Glomerular endothelial cell (primary cell): ENCODE data around the gene RASA1. TPM values are rescaled to one million over a fixed set of nuclear protein-coding genes. Genes with fewer than 3 reads are reported as not detected.
"Not testable (repeated sequence)": the region's sequence is repeated elsewhere in the genome, so short reads cannot be mapped to it uniquely, and the experiment has no call there.

ENCODE experiments used
- DNase-seq: peaks from one replicate; pipeline ENCODE4 v3.0.0-alpha.2; 2011; ENCODE audit warnings: low read depth, low spot score; ENCODE audit errors: extremely low read depth
- total RNA-seq: library from RNA; depleted of rRNA; stranded (reverse); fragments of >200 nt; gene quantifications from 2 replicates; pipeline ENCODE4 v1.2.3, GENCODE V29; 2015

Gene RASA1
- 34.9 and 38.3 TPM in 2 replicates for total RNA-seq

- no peak for DNase-seq
Observed at GRCh38 chr5:87267574-87268125, at the start of gene RASA1. TSS of gene RASA1 (plus strand) at chr5:87267883. CDS start at chr5:87268452, 569 bp downstream.

GRCh38 chr5:87229780-87230179, 37.9 kb upstream of the RASA1 start:
- no peak for DNase-seq

- no peak for DNase-seq
Observed at GRCh38 chr5:87231037-87231808, 36.5 kb upstream of the RASA1 start.

- DNase-seq, result no peak
Observed at GRCh38 chr5:87233143-87233542, 34.5 kb upstream of the RASA1 start.

GRCh38 chr5:87241555-87241954, 26.1 kb upstream of the RASA1 start:
- no peak for DNase-seq

- DNase-seq, result no peak
Observed at GRCh38 chr5:87242242-87242641, 25.4 kb upstream of the RASA1 start.

GRCh38 chr5:87243161-87243844, 24.4 kb upstream of the RASA1 start:
- DNase-seq, result no peak

- no peak for DNase-seq
Observed at GRCh38 chr5:87245451-87245850, 22.2 kb upstream of the RASA1 start.

- DNase-seq, result no peak
Observed at GRCh38 chr5:87246061-87246460, 21.6 kb upstream of the RASA1 start.

GRCh38 chr5:87252283-87252605, 15.4 kb upstream of the RASA1 start:
- no peak for DNase-seq

- no peak for DNase-seq
Observed at GRCh38 chr5:87254035-87254434, 13.6 kb upstream of the RASA1 start.

- no peak for DNase-seq
Observed at GRCh38 chr5:87258507-87258906, 9.2 kb upstream of the RASA1 start.

GRCh38 chr5:87260604-87261192, 7.0 kb upstream of the RASA1 start:
- no peak for DNase-seq

GRCh38 chr5:87263498-87263897, 4.2 kb upstream of the RASA1 start:
- no peak for DNase-seq

- DNase-seq, result no peak
Observed at GRCh38 chr5:87266914-87267573, 639 bp upstream of the RASA1 start.

- no peak for DNase-seq
Observed at GRCh38 chr5:87268126-87268969, 665 bp downstream of the RASA1 start.

- DNase-seq, result no peak
Observed at GRCh38 chr5:87268970-87269377, 1.3 kb downstream of the RASA1 start.

GRCh38 chr5:87270888-87271287, 3.2 kb downstream of the RASA1 start:
- not testable (repeated sequence) for DNase-seq

- DNase-seq, result no peak
Observed at GRCh38 chr5:87276655-87277054, 9.0 kb downstream of the RASA1 start.

- DNase-seq, result no peak
Observed at GRCh38 chr5:87277279-87277835, 9.7 kb downstream of the RASA1 start.
